Measurements from ENCODE around the gene FMO4.
"Not testable (repeated sequence)": the region's sequence is repeated elsewhere in the genome, so short reads cannot be mapped to it uniquely, and the experiment has no call there.

Gene FMO4

GRCh38 chr1:171355727-171356126, 41.7 kb downstream of the FMO4 start:
- POLR2A ChIA-PET: no interaction called here
- CTCF ChIA-PET: no interaction called here
- DNase-seq (ENCODE audit: extremely low spot score): no peak
- no peak for TF ChIP-seq LEF1 (IDR thresholded peaks at IDR 0.05; ENCODE audit: borderline replicate concordance)
- no peak for TF ChIP-seq ELF4 (IDR thresholded peaks at IDR 0.05)
- no peak for TF ChIP-seq TARDBP (IDR thresholded peaks at IDR 0.05)
- TF ChIP-seq NFRKB (IDR thresholded peaks at IDR 0.05): no peak
- TF ChIP-seq L3MBTL2 (conservative IDR thresholded peaks at IDR 0.05): no peak
- no peak for TF ChIP-seq BHLHE40 (IDR thresholded peaks at IDR 0.05; ENCODE audit: borderline replicate concordance)
- TF ChIP-seq PKNOX1 (IDR thresholded peaks at IDR 0.05): no peak
- TF ChIP-seq ZNF384 (IDR thresholded peaks at IDR 0.05): no peak
- no peak for TF ChIP-seq FOXK2 (IDR thresholded peaks at IDR 0.05)
- TF ChIP-seq HDGF (IDR thresholded peaks at IDR 0.05; ENCODE audit: borderline replicate concordance): no peak
- no peak for TF ChIP-seq SP1 (IDR thresholded peaks at IDR 0.05)
- no peak for TF ChIP-seq FOXM1 (IDR thresholded peaks at IDR 0.05; ENCODE audit: borderline replicate concordance)
- TF ChIP-seq ARNT (IDR thresholded peaks at IDR 0.05): no peak
- no peak for TF ChIP-seq SUZ12 (IDR thresholded peaks at IDR 0.05)
- no peak for TF ChIP-seq FOXA1 (IDR thresholded peaks at IDR 0.05)
- no peak for TF ChIP-seq CTBP1 (IDR thresholded peaks at IDR 0.05; ENCODE audit: borderline replicate concordance)

- DNase-seq (ENCODE audit: extremely low spot score): no peak
- TF ChIP-seq SUZ12 (IDR thresholded peaks at IDR 0.05) (no peak), ARNT (IDR thresholded peaks at IDR 0.05) (no peak), FOXA1 (IDR thresholded peaks at IDR 0.05) (no peak), CTBP1 (IDR thresholded peaks at IDR 0.05; ENCODE audit: borderline replicate concordance) (no peak), SP1 (IDR thresholded peaks at IDR 0.05) (no peak), HDGF (IDR thresholded peaks at IDR 0.05; ENCODE audit: borderline replicate concordance) (no peak), FOXM1 (IDR thresholded peaks at IDR 0.05; ENCODE audit: borderline replicate concordance) (no peak), FOXK2 (IDR thresholded peaks at IDR 0.05) (no peak), ZNF384 (IDR thresholded peaks at IDR 0.05) (no peak), TARDBP (IDR thresholded peaks at IDR 0.05) (no peak), L3MBTL2 (conservative IDR thresholded peaks at IDR 0.05) (no peak)
- ChIA-PET POLR2A (no interaction called here), CTCF (no interaction called here)
Observed at GRCh38 chr1:171357179-171357578, 43.2 kb downstream of the FMO4 start.

DNA sequence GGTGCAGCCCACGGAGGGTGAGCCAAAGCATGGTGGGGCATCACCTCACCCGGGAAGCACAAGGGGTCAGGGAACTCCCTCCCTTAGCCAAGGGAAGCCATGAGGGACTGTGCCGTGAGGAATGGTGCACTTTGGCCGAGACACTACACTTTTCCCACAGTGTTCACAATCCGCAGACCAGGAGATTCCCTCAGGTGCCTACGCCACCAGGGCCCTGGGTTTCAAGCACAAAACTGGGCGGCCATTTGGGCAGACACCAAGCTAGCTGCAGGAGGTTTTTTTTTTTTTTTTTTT, 45.3 kb downstream of the FMO4 start:
- DNase-seq (ENCODE audit: extremely low spot score); POLR2A ChIA-PET: not testable (repeated sequence)
- CTCF ChIA-PET: interaction anchor here (1.1 kb wide), 1 partner anchor 392 kb away, joined by 3 read pairs; no protein-coding TSS in a partner anchor

GRCh38 chr1:171359731-171360527, 45.9 kb downstream of the FMO4 start:
- DNase-seq (ENCODE audit: extremely low spot score); POLR2A ChIA-PET: not testable (repeated sequence)
- CTCF ChIA-PET: interaction anchor here (1.1 kb wide), 1 partner anchor 393 kb away, joined by 3 read pairs; no protein-coding TSS in a partner anchor

- no peak for TF ChIP-seq ELF4 (IDR thresholded peaks at IDR 0.05)
- TF ChIP-seq TARDBP (IDR thresholded peaks at IDR 0.05): no peak
- ChIA-PET POLR2A (no interaction called here), CTCF (no interaction called here)
- no peak for DNase-seq (ENCODE audit: extremely low spot score)
Observed at GRCh38 chr1:171366085-171366484, 52.1 kb downstream of the FMO4 start.

- ChIA-PET CTCF (no interaction called here), POLR2A (no interaction called here)
- TF ChIP-seq TARDBP (IDR thresholded peaks at IDR 0.05): no peak
- no peak for TF ChIP-seq NFRKB (IDR thresholded peaks at IDR 0.05)
- TF ChIP-seq ELF4 (IDR thresholded peaks at IDR 0.05): no peak
- TF ChIP-seq LEF1 (IDR thresholded peaks at IDR 0.05; ENCODE audit: borderline replicate concordance): no peak
- TF ChIP-seq HDGF (IDR thresholded peaks at IDR 0.05; ENCODE audit: borderline replicate concordance): no peak
- no peak for TF ChIP-seq ZNF384 (IDR thresholded peaks at IDR 0.05)
- no peak for TF ChIP-seq L3MBTL2 (conservative IDR thresholded peaks at IDR 0.05)
- no peak for DNase-seq (ENCODE audit: extremely low spot score)
Observed at GRCh38 chr1:171366816-171367215, 52.8 kb downstream of the FMO4 start.

- CTCF ChIA-PET: interaction anchor here (0.6 kb wide), 1 partner anchor 16 kb away, joined by 4 read pairs; no protein-coding TSS in a partner anchor
- no peak for TF ChIP-seq L3MBTL2 (conservative IDR thresholded peaks at IDR 0.05)
- POLR2A ChIA-PET: no interaction called here
- DNase-seq (ENCODE audit: extremely low spot score): no peak
Observed at GRCh38 chr1:171367436-171367835, 53.5 kb downstream of the FMO4 start.

DNA sequence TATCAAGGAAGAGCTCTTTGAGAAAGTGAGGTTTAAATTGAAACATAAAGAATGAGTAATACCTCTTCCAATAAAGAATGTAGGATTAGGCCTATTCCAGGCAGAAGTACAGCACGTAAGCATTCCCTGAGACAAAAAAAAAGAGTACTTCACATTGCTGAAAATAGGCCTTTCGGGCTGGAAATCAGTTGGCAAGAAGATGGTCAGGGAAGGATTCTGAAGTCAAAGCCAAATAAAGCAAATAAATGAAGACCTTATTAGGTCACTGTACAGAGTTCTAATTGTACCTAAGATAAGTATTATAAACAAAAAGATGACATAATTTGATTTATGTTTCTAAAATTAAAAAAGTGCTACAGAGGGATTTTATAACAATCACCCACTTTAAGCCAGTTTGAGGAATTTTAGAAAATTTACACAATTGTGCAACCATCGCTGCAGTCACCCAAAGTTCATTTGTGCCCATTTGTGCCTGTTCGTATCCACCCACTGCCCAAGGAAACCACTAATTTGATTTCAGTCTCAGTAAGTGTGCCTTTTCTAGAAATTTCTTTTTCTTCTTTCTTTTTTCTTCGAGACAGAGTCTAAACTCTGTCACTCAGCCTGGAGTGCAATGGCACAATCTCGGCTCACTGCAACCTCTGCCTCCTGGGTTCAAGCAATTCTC, 58.6 kb downstream of the FMO4 start:
- TF ChIP-seq LEF1 (IDR thresholded peaks at IDR 0.05; ENCODE audit: borderline replicate concordance): no peak
- no peak for TF ChIP-seq NFRKB (IDR thresholded peaks at IDR 0.05)
- no peak for TF ChIP-seq CTBP1 (IDR thresholded peaks at IDR 0.05; ENCODE audit: borderline replicate concordance)
- TF ChIP-seq BHLHE40 (IDR thresholded peaks at IDR 0.05; ENCODE audit: borderline replicate concordance): no peak
- no peak for TF ChIP-seq HDGF (IDR thresholded peaks at IDR 0.05; ENCODE audit: borderline replicate concordance)
- ChIA-PET CTCF (no interaction called here), POLR2A (no interaction called here)
- no peak for DNase-seq (ENCODE audit: extremely low spot score)

Measured in HEK293T (cell line).